Stimulated activated CD4-positive, alpha-beta T cell treated with anti-CD3 and anti-CD28 coated beads, Interleukin-15, amount 100 ng/mL, for 48 hours (primary cell): ENCODE data around the gene FOXP1.
"Not testable (repeated sequence)": the region's sequence is repeated elsewhere in the genome, so short reads cannot be mapped to it uniquely, and the experiment has no call there.

ENCODE experiments used
- DNase-seq, 2 donors: peaks; one replicate each; pipeline ENCODE4 v3.0.0-alpha.2; 2020; ENCODE audit warnings: low read depth in 2 of 2

Gene FOXP1

DNA sequence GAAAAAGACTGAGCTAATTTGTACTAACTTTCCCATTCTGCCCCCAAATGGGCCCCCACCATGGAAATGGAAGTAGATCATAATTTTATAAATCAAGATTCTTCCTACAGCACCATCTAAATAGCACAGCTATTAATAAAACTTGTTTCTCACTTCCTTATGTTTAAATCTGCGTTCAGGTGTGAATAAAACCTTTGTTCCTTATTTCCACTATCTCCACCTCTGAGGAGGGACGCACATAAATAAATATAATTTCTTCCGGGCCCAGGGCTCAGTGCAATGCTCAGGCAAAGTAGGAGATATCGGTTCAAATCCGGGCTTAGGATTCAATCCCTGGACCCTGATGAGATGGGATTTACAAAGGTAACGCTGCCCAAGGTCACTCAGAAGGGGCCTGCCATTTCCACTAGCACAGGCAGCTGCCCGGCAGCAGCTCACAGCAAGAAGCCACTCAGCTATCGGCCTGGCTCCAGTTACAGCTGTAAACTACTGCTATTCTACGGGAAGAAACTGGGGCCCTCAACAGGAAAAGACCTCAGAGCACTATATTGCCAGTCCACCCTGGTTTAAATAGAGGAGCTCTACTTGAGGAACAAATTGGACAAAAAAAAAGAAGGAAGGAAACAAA is 52.5 kb downstream of the FOXP1 start:
- DNase-seq: no peak

DNA sequence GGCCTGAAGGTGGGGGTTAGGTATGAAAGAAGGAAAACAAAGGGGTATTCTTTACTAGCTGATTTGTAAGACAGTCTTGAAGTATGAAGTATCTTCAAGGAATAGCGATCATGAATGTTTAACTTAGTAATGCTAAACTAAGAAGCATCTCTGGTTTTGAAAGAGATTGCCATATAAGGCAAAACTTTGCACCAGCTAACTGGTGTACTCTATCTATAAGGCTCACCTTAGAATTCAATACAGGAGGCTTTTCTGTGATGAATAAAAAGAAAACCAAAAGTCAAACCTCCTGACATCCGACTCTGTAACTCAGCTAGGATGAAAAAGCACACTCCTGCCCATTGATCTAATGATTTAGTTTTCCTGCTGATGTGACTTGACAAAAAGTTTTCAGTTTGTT is 54.7 kb downstream of the FOXP1 start:
- no peak for DNase-seq

DNA sequence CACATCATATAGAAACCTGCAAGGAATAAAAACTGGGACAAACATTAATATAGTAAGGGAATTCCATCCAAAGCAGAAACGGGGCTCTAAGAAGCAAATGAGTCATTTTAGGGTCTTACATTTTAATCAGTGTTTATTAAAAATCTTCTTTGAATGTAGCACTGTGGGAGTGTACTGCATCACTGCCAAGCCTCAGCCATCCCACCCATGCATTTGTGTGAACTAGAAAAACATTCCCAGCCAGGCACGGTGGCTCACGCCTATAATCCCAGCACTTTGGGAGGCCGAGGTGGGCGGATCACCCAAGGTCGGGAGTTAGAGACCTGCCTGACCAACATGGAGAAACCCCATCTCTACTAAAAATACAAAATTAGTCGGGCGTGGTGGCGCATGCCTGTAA is 57.1 kb downstream of the FOXP1 start:
- not testable (repeated sequence) for DNase-seq

DNA sequence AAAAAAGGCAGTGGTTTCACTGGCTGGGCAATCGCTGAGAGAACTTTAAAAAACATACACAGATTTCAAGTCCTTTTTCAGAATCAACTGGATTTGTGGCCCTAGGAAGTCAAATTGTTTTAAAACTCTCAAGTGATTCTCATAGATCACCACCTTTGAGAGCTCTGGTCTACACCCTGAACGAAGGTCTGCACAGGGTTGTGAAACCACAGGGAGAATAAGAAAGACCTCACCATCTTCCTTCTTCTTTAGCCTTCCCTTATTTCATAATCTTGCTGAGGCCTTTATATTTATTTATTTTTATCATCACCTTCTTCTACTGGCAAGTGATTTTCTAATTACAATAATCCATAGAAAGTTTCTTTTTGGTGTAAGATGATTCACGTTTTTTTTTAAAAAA is 58.1 kb downstream of the FOXP1 start:
- no peak for DNase-seq

DNA sequence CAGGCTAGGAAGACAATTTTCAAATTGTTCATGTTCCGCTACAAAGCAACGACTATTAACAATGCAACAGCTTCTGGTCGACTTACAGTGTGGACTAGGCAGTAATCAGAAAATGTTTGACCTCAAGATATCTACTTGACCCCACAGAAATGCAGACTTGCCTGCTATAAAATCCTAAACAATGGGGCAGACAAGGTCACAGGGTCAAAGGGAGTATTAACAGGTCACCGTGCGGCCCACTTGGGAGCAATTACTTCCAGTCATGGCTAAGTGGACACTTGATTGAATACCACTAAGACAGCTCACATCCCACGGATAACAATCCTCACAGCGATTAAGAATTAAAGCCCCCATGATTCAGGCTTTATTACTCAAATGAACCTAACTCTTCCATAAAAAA is 58.9 kb downstream of the FOXP1 start:
- no peak for DNase-seq

DNA sequence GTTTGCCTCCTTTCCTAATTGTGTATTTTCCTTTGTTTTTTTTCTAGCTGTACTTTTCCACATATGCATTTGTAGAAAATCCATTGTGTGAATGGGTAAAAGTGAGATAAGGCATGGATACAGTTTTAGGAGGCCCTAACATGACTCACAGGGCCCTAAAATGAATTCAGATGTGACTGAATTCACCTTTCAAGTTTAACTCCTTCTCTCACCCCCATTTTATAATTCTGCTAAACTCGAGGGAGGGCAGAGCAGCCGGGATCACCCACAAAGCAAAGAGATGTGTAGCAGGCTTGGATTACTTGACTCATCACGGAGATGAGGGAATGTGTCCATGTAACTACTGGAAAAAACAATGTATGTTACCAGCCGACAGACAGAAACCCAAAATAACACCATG is 59.9 kb downstream of the FOXP1 start:
- no peak for DNase-seq

DNA sequence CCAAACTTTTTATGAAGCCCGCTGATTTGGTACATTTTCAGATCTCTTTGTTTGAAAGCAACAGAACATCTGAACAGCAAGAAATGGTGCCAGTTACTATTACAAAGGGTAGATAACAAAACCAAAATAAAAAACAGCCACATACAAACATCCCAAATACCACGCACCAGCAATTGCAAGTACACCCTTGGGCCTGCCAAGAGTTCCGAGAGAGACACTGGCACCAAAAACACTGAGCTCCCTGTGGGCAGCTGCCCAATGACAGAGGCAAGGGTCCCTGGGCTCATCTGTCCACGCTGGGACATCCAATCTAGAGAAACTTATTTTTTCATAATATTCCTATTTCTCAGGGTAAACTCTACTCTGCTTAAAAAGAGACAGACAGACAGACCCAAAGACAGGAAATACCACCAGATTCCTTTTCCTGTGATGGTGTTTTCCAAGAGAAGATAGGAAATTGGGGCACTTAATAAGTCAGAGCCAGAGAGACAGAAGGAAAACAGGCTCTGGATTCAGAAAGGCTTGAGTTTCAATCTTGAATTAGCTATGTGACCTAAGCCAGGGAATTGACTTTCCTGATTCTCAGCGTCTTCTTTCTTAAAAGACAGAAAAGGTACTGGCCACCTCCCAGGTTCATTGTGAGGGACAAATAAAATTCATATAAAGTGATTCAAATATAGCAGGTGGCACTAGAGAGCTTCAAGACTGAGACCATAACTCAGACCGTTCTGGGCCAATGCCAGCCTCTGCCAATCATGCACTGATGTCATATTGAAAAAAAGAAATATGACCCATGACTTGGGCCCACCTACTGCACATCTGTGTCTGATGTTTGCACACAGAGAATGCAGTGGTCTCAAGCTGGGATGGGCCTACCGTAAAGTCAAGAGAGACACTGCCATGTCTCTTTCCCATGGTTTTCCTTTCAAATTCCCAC is 61.3 kb downstream of the FOXP1 start:
- DNase-seq: no peak

DNA sequence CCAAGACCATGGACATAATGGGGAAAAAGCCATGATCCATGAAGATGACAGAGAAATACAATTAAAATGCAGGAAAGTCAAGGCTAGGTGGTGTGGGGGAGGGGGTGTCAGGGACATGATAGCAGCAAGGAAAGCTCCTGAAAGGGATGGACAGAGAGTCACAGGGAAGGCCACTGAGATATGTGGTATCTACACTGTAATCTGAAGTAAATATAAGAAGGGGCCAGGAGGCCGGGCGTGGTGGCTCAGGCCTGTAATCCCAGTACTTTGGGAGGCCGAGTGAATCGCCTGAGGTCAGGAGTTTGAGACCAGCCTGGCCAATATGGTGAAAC is 62.5 kb downstream of the FOXP1 start:
- DNase-seq: no peak

DNA sequence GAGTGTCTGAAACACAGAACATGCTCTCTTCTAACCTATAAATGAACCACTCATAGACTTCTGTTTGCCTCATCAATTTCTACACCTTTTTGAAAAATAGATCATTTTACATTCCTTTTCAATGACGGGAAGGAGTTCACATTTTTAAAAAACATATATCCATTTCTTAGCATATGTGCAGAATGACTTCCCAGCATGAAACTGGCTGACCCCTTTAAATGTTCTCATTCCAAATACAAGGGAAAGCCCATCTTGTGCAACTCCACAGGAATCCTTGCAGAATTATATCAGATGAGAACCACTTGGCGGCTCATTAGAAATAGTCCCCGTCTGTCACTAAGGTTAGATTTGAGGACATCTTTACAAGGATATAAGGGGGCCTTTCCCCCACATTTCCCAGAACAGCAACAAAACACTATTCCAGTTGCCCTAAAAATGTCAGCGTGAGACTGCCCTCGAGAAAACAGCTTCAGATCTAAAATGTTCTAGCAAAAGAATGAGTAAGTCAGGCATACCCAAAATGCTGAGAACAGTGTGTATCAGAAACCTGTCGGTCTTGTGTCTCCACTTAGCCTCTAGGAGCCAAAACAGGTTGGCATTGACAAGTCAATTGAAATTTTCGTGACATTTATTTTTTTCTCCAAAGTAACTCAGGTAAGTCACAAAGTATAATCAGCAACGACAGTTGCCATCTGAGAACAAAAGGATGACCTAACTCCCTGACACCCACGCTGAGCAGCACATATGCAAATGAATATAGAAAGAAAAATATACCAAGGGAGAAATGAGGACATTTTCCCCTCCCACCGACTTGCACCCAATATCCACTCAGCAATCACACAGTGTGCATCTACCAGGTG is 63.1 kb downstream of the FOXP1 start:
- DNase-seq: no peak

DNA sequence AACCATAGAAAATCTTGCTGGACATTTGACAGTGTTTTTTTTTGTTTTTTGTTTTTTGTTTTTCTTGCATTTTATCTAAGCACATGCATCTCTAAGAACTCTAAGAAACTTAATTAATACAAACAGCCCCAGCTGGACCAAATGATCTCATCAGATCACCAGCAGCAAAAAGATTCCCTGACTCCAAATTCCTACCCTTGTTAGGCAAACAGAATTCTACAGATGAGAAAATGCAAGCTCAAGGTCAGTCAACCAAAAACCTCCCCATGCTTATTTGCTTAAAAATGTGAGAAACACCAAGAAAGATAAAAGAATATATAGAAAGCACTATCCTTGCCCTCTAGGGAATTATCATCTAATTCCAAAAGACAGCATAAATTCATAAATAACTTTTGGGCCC is 65.4 kb downstream of the FOXP1 start:
- DNase-seq: no peak

DNA sequence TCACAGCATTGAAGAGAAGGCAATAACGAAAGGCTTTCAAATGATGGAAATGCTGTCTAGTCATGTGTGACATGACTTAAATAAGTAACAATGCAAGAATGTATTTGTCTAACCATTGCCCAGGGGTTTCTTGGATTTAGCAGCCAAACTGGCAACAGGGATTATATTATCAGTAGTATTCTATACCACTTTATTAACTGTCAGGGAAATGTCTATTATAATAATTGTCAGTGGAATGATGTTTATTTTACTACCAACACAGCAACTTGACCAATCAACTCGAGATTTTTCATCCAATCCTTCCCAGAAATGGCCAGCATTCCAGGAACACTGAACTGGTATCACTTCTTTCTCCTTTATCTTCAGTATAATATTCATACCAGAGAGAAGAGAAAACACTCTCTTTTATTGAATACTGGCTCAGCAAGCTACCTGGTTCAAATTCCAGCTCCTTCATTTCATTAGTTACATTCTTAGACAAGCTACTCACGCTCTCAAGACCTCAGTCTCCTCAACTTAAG is 66.2 kb downstream of the FOXP1 start:
- no peak for DNase-seq

DNA sequence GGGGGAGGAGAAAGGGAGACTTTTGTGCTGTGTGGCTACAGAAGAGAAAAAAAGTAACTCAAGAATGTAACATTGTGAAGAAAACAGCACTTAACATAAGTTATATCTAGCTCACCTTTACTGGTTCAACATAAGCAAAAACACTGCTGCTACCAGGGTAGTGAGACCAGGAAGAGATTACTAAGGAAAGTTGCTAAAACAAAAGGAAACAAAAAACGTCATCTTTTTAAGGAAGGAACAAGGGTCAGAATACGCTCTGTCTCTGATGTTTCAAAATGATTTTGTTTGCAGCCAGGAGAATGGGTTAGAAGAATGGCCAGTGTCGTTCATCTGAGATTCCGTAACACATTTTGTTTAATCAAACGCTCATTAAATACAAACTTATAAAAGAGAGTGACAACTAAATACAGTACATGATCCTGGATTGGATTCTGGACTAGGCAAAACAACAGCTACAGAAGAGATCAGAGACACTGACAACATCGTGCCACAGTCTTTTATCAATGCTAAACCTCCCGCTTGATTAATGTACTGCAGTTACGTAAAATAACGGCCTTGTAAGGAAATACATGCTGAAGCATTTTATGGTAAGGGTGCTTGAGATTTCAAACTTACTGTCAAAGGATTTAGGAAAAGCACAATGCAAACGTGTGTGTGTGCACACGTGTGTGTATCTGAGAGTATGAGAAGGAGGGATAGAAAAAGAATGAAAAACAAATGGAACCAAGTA is 67.7 kb downstream of the FOXP1 start:
- DNase-seq: no peak

DNA sequence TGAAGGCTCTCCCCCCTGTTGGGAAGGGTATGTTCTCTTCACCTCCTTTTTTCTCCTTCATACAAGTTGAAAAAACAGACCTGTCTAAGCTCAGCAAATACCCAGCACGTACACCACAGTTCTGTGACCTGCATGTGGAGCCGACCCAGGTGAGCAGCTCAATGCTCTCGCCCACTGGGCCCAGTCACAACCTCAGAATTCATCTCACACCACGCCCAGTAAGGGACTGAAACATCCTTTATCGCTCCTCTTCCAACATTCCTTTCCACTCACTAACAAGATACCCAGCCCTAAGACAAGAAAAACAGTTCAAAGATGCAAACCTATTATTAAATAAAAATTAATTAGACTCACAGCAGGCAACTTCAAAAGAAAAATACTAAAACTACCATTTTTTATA is 68.9 kb downstream of the FOXP1 start:
- no peak for DNase-seq

DNA sequence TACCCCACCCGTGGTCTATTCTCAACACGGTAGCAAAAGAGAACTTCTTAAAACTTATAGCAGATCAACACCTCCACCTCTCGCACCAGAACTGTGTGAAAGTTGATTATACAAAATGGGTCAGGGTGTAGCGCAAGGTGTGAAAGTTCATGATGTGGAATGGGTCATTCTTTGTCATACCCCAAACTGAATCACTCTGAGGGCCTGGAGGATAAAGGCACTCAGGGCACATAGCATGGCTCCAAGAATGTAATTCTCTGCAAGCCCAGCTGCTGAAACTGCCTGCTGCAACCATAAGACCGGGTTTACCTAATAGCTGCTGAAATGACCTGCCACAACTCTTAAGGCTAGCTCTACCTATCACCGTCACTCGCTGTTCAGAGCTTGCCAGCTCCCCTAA is 70.0 kb downstream of the FOXP1 start:
- no peak for DNase-seq

DNA sequence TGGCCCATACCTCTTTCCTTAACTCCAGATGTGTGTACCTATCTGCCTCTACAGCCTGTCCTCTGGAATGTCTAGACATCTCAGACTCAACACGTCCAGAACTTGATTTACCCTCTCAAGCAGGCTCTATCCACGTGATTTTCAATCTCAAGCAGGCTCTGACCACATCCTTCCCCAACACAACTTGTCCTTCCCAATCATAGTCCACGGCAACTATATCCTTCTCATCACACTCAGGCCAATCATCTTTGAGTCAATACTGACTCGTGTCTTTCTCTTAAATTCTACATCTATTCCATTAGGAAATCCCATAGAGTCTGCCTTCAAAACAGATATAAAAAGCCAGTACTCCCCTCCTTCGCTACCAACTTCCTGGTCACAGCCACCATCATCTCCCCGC is 70.4 kb downstream of the FOXP1 start:
- DNase-seq: no peak

DNA sequence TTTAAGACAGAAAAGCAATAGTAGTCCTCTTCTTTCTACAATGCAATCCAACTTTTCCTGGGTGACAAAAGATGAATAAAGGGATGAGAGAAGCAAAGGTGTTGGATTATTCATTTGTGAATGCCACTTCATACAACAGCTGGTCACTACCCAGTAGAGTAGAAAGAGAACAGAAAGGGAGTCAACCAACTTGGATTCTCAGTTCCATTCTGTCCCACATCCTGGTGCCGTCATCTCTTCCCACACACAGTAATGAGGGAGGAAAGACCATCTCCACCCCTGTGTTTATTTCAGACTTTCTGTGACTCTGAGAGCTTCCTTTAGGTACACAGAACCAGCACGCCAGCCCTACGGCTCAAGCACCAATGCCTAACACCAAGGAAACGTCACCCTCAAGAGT is 71.0 kb downstream of the FOXP1 start:
- DNase-seq: no peak

DNA sequence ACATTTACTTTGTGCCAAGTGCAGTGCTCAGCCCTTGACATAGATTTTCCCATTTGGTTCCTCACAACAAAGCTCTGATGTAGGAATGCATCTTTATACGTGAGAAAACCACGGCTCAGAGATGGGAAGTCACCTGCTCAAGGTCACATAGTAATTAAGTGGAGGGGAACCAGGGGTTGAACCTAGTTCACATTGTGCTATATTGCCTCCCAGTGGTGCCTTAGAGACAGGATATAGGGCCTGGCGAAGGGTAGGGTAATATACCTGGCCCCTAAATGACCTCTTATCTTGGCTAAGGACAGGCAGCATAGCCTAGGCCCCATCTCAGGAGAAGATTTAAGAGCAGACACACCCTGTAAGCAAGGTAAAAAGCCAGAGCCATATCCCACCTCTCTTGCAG is 71.5 kb downstream of the FOXP1 start:
- peak in 1 of 2 donors; percentile 14 for DNase-seq

DNA sequence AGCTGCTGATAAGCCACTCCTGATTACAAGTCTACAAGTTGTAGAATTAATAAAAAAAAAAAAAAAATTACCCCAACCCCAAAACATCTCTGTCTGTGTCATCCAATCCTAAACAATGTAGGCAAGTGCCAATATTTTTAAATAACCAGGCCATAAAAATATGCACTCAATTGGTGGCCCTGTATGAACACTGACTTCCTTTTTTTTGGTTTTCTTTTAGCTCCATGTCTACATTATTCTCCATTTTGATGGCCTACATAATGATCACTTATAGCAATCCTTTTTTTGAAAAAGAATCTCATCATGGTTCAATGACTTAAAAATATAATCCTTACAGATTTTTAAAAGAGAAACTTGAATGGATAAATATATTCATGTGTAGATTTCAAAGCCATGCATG is 72.1 kb downstream of the FOXP1 start:
- DNase-seq: no peak

DNA sequence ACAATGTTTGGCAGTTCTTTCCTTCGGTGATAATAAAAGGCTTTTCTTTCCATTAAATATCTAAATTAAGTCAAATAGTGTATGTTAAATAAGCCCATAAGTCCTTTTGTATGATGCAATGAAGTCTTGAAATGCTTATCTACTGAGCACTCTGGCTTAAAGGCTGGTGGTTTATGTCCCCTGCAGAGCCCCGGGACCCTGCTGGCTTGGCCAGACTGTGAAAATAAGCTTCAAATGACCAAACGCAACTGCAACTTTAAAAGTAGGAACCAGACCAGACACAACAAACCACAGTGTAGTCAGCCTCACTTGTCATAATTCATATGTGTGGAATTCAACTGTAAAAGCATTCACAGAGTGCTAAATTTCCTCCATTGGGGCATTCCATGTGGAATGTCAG is 72.5 kb downstream of the FOXP1 start:
- no peak for DNase-seq

DNA sequence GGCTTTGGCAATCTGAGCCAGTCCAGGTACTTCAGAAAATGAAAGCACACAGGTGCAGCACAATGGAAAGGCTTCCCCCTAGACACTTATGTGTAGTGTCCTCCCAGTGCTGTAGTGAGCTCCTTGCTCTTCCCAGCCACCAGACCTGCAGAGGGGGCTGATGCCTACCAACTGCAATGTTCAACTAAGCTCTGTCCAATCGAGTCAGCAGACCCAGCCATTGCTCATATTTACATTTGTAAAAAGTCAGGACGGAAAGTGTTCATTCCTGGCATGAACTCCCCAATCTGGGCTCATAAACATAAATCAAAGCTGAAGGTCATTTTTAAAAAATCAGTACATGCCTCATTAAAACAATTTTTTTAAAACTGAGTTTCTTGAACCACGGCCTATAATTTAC is 73.0 kb downstream of the FOXP1 start:
- DNase-seq: no peak

DNA sequence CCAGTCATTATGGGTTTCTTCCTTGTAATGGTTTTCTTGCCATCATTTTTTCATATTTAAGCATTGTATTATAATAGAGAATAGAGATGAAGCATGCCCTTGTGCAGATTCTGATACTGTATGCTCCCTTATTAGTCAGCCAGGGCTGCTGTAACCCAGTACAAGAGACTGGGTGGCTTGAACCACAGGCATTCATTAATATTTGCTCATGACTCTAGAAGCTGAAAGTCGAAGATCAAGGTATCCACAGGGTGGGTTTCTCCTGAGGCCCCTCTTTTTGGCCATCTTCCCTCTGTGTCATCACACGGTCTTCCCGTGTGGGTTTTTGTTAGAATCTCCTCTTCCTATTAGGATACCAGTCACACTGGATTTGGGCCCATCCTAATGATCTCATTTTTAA is 74.5 kb downstream of the FOXP1 start:
- DNase-seq: no peak
